ENCODE data around the gene NEURL2. TPM values are rescaled to one million over a fixed set of nuclear protein-coding genes. Genes with fewer than 3 reads are reported as not detected.
A peak's percentile ranks its signal among the peaks of the same experiment; 100 is the strongest.

The NEURL2 gene
- total and polyA plus RNA-seq, 10 of the 15 experiments (the other 5 are each of a cell fraction or from before 2014, with no cell fraction given): 0.53 to 7.0 (median 2.7) TPM

DNA sequence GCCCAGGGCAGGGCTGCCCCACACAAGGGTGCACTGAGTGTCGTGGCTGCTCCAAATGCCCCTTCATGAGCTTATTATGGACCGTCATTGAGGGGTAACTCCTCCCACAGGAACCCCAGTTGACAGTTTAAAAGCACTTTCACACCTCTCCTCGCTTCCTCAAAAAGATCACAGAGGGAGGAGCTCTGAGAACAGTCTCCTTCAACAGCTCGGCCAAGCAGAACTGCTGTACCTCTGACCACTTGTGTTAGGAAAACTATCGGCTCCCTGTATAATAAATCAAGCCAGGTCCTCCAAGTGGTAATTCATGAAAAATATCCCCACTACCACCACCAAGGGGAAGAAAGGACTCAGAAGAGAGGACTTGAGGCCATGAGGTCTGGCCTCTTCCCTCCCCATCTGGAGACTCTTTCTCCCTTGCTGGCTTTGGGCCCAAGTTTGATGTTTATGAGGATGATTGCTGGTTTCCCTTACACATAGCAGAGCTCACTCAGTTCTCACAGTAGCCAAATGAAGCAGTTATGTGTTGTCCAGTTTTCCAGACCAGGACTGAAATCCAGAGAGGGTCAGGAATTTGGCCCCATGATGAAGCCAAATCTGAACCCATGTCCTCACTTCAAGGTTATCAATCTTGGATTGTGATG lies 48.7 kb downstream of the NEURL2 start:
- CTCF ChIA-PET: interaction anchor here (1.0 to 3.8 kb wide), 8 partner anchors 9 to 128 kb away, joined by 3 to 18 read pairs (median 7); partner anchors contain the start of genes ACOT8, PCIF1, SNX21 and ZSWIM3
- RAD21 ChIA-PET (ENCODE audit: unreplicated experiment): interaction anchor here (0.9 to 1.7 kb wide), 12 partner anchors 16 to 128 kb away, joined by 3 to 6 read pairs (median 4); partner anchors contain the start of genes ACOT8, CTSA, NEURL2 and PCIF1
- in situ Hi-C loops (cut with MboI) (no loop called here), intact Hi-C loops (cut with micrococcal nuclease; ENCODE audit: unreplicated experiment) (no loop called here)
- no peaks in the 10 kb centered on the region for H4K20me1 ChIP-seq (ENCODE audit: control insufficient read depth, insufficient read depth)
- DNase-seq (ENCODE audit: low read depth, low spot score) (peak; percentile 33), ATAC-seq (peak; percentile 98), FAIRE-seq (peak; percentile 99)
- no peak overlapping the region for H3K9ac ChIP-seq (ENCODE audit: control insufficient read depth, insufficient read depth, low read length)
- TSS peak; percentile 42 for BruUV-seq (replicated peaks)
- H3K27ac ChIP-seq (ENCODE audit: control insufficient read depth, insufficient read depth): peak overlapping the region; percentile 63
- no peaks in the 10 kb centered on the region for H3K9me3 ChIP-seq (replicated peaks; ENCODE audit: control insufficient read depth, insufficient read depth, low read length)
- H3K4me3 ChIP-seq: no peak overlapping the region
- peaks cover 5 to 12% of the 10 kb centered on the region in 2 experiments for H3K36me3 ChIP-seq (ENCODE audit: control insufficient read depth in 2 of 2, insufficient read depth in 2 of 2, low read length in 1 of 2)
- SMC1A ChIA-PET (ENCODE audit: uncharacterized antibody, unreplicated experiment): interaction anchor here (0.6 to 2.1 kb wide), 13 partner anchors 8 to 170 kb away, joined by 3 to 4 read pairs (median 4); partner anchors contain the start of gene UBE2C
- no peaks in the 10 kb centered on the region for H3K27me3 ChIP-seq (replicated peaks in 1 of 2; ENCODE audit: control insufficient read depth in 2 of 2, insufficient read depth in 2 of 2, low read length in 1 of 2)
- peak overlapping the region; percentile 37 for H2AFZ ChIP-seq (ENCODE audit: control insufficient read depth, low read depth, low read length)
- POLR2A ChIA-PET: interaction anchor here (0.7 to 2.3 kb wide), 9 partner anchors 9 to 118 kb away, joined by 3 to 10 read pairs (median 5); partner anchors contain the start of genes CTSA, NEURL2, SNX21 and UBE2C
- WGBS (ENCODE audit: insufficient coverage, insufficient replicate concordance, low lambda C conversion rate, missing lambda C conversion rate): 3% methylated on average over 5 of the region's 5 CpGs
- H3K4me2 ChIP-seq (ENCODE audit: control insufficient read depth, insufficient read depth): 0 out of 2 replicates have a peak overlapping the region, but pooled peaks have one; percentile 45
- peaks cover 14% of the 10 kb centered on the region for H3K4me1 ChIP-seq (ENCODE audit: control insufficient read depth, insufficient read depth, low read length)
- no peaks in the 10 kb centered on the region for H3K79me2 ChIP-seq (ENCODE audit: control insufficient read depth, insufficient read depth, low read length)
- TF ChIP-seq PAX5 (IDR thresholded peaks at IDR 0.05; ENCODE audit: borderline replicate concordance, low read depth, low read length): no peak
- TF ChIP-seq NBN (IDR thresholded peaks at IDR 0.05): no peak
- no peak for TF ChIP-seq PML (IDR thresholded peaks at IDR 0.05; ENCODE audit: low read length)
- no peak for TF ChIP-seq ZBTB33 (IDR thresholded peaks at IDR 0.05)
- no peak for TF ChIP-seq NFYA (IDR thresholded peaks at IDR 0.05; ENCODE audit: borderline replicate concordance, low read depth, low read length)
- peak; percentile 84 for TF ChIP-seq SPI1 (IDR thresholded peaks at IDR 0.05; ENCODE audit: borderline replicate concordance, insufficient read depth, low read depth, low read length)
- no peak for TF ChIP-seq ATF7 (IDR thresholded peaks at IDR 0.05; ENCODE audit: low read depth)
- no peak for TF ChIP-seq HDAC2 (IDR thresholded peaks at IDR 0.05)
- TF ChIP-seq TCF3 (IDR thresholded peaks at IDR 0.05; ENCODE audit: borderline replicate concordance, insufficient read depth, low read depth, low read length): no peak
- TF ChIP-seq SMC3 (IDR thresholded peaks at IDR 0.05; ENCODE audit: borderline replicate concordance, low read length): no peak
- TF ChIP-seq CREM (IDR thresholded peaks at IDR 0.05; ENCODE audit: low read depth): no peak
- no peak for TF ChIP-seq CUX1 (IDR thresholded peaks at IDR 0.05; ENCODE audit: insufficient replicate concordance, low read depth, low read length)
- no peak for TF ChIP-seq BCL3 (IDR thresholded peaks at IDR 0.05; ENCODE audit: borderline replicate concordance, insufficient read depth, low read depth, low read length, poor library complexity, severe bottlenecking)
- no peak for TF ChIP-seq TCF7 (IDR thresholded peaks at IDR 0.05; ENCODE audit: borderline replicate concordance)
- TF ChIP-seq PAX8 (IDR thresholded peaks at IDR 0.05): no peak
- no peak for TF ChIP-seq BMI1 (IDR thresholded peaks at IDR 0.05; ENCODE audit: borderline replicate concordance)
